AG10803 (cell line): Measurements from ENCODE around the gene ATAD3B.
"Not testable (repeated sequence)": the region's sequence is repeated elsewhere in the genome, so short reads cannot be mapped to it uniquely, and the experiment has no call there.

Experiments used
- DNase-seq: peaks from one replicate; pipeline ENCODE4 v3.0.0; 2010; ENCODE audit warnings: low read depth
- H3K4me3 ChIP-seq: 2 replicates; pipeline ENCODE4 v1.5.1; 2011; ENCODE audit warnings: mild to moderate bottlenecking, low read length, control low read depth
- TF ChIP-seq, protein P1 (sequence below): conservative IDR thresholded peaks from 2 replicates; pipeline ENCODE4 v1.5.1; 2011; ENCODE audit warnings: mild to moderate bottlenecking, low read length, control low read depth, inconsistent platforms

Gene ATAD3B

DNA sequence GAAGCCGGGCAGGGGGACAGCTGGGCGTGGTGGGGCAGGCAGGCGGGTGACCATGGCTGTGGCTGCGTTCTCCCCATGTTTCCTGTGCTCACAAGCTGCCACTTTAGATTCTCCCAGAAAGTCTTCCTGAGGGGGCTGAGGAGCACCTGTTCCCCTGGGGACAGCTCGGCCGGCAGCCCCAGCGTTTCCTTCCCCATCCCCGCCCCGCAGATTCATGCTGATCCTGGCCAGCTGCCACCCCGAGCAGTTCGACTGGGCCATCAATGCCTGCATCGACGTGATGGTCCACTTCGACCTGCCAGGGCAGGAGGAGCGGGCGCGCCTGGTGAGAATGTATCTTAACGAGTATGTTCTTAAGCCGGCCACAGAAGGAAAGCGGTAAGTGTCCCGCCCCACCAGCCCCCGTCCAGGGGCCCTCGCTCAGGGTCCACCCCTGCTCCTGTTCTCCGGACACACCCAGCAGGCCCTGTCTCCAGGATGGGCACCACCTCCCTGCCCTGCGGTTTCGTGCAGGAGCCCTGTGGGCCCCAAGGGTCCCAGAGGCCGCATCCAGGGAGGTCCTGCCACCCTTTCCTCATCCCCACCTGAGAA, 10.9 kb upstream of the ATAD3B start:
- no peak for DNase-seq
- no peak overlapping the region for H3K4me3 ChIP-seq
- TF ChIP-seq, protein P1, sequence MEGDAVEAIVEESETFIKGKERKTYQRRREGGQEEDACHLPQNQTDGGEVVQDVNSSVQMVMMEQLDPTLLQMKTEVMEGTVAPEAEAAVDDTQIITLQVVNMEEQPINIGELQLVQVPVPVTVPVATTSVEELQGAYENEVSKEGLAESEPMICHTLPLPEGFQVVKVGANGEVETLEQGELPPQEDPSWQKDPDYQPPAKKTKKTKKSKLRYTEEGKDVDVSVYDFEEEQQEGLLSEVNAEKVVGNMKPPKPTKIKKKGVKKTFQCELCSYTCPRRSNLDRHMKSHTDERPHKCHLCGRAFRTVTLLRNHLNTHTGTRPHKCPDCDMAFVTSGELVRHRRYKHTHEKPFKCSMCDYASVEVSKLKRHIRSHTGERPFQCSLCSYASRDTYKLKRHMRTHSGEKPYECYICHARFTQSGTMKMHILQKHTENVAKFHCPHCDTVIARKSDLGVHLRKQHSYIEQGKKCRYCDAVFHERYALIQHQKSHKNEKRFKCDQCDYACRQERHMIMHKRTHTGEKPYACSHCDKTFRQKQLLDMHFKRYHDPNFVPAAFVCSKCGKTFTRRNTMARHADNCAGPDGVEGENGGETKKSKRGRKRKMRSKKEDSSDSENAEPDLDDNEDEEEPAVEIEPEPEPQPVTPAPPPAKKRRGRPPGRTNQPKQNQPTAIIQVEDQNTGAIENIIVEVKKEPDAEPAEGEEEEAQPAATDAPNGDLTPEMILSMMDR: no peak

DNA sequence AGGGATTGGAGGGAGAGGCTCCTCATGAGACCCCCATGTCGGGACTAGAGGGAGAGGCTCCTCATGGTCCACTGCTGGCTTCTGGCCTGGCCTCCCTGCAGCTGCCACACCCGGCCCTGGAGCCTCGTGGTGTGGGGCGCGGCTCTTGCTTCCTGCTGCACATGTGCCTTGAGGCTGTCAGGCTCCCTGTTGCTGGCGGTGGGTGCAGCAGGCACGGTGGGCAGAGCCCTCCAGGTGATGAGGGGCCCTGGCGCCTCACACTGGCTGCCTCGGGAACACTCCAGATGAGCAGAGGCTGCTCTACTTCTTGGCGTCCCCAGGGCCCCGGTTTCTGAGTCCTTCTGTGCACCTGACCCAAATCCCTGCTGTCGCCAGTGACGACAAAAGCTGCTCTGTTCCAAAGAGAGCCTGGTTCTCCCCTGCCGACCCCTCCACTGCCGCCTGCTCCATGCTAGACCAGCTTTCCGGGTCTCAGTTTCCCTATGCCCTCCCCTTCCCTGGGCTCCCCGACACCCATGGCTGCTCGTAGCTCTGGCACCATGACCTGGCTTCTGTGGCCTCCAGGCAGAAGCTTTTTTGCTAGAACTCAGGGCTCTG, 9.7 kb upstream of the ATAD3B start:
- no peak for DNase-seq
- TF ChIP-seq, protein P1: no peak
- H3K4me3 ChIP-seq: no peak overlapping the region

DNA sequence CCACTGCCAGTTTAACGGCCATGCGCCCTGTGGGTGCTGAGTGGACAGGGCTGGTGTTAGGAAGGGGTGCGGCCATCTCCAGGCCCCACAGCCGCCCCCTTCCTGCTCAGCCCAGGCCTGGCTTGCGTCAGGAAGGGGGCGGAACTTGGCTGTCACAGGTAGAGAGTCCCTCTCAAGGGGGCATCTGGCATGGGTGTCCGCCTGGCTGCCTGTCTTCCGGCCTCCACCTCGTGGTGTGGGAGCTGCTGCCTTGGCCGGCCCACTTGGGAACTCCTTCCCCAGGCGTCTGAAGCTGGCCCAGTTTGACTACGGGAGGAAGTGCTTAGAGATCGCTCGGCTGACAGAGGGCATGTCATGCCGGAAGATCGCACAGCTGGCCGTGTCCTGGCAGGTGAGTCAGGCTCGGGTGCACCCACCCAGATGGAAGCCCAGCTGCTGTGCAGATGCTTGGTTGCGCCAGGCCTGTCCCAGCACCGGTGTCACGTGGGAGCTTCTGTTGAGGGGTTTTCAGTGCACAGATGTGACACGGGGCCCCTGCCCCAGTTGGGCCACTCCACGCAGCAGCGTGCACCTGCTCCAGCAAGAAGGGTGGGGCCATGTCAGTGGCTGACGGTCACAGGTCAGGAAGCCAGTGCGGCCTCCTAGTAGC, 9.1 kb upstream of the ATAD3B start:
- peak; percentile 64 for DNase-seq
- TF ChIP-seq, protein P1: no peak
- H3K4me3 ChIP-seq: no peak overlapping the region

DNA sequence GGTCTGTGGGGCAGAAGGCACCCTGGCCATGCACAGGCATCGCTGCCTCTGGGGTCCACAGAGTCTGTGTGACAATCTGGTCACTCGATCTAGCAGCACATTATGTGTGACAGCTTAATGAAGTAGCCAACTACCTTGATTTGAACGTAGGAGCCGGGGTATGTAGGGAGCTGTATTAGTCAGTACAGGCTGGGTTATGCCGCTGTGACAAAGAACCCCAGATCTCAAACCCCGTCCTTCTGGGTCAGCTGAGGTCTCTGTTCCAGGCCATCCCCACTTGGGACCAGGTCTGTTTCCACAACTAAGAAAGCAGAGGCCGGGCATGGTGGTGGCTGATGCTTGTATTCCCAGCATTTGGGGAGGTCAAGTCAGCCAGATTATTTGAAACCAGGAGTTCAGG, 8.3 kb upstream of the ATAD3B start:
- no peak for DNase-seq
- no peak overlapping the region for H3K4me3 ChIP-seq
- TF ChIP-seq, protein P1: no peak

DNA sequence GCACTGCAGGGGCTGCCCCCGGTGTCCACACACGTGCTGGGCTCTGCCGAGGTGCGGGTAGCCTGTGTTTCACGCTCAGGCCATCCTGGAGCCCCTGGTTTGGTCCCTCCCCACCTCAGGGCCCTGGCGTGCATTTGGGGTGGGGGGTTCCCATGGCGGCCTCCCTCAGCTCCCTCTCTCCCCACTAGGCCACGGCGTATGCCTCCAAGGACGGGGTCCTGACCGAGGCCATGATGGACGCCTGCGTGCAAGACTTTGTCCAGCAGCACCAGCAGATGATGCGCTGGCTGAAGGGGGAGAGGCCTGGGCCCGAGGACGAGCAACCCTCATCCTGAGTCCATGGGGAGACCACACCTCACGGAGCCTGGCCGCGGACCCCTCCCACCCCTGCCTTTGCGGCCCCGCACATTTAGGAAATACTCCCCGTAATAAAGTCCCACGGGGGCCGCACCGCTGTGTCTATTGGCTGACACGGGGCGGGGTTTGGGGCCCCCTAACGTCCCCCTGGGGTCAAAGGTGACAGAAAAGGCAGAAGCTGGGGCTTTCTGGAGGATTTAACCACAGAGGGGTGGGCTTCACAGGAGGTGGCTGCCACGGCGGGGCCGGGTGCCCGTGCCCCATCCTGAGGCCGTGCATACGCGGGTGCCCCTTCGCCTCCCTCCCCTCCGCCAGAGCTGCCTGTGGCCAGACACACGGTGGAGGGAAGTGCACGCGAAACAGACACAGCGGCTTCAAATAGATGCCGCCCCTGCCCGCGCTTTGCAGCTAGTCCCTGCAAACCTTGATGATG, 3.2 kb upstream of the ATAD3B start:
- not testable (repeated sequence) for DNase-seq, H3K4me3 ChIP-seq

DNA sequence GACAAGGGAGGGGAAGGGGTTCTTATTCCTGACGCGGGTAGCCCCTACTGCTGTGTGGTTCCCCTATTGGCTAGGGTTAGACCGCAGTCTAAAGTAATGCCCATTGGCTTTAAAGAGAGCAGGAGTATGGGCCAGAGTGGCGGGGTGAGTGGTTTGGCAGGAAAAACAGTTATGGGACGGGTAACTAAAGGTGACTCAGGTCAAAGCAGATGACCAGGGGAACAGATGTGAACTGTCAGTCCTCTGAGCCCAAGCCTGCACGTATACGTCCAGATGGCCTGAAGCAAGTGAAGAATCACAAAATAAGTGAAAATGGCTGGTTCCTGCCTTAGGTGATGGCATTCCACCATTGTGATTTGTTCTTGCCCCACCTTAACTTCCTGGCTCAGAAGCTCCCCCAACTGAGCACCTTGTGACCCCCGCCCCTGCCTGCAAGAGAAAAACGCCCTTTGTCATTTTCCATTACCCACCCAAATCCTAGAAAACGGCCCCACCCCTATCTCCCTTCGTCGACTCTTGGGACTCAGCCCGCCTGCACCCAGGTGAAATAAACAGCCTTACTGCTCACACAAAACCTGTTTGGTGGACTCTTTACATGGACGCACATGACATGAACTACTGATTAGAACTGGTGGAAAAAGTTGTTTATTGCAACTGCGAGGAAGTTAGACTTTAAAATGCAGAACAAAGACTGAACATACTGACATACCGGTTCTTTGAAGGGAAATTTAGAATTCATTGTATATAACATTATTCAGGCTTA, 758 bp upstream of the ATAD3B start:
- TF ChIP-seq, protein P1: no peak
- peak overlapping the region; percentile 65 for H3K4me3 ChIP-seq
- no peak for DNase-seq

DNA sequence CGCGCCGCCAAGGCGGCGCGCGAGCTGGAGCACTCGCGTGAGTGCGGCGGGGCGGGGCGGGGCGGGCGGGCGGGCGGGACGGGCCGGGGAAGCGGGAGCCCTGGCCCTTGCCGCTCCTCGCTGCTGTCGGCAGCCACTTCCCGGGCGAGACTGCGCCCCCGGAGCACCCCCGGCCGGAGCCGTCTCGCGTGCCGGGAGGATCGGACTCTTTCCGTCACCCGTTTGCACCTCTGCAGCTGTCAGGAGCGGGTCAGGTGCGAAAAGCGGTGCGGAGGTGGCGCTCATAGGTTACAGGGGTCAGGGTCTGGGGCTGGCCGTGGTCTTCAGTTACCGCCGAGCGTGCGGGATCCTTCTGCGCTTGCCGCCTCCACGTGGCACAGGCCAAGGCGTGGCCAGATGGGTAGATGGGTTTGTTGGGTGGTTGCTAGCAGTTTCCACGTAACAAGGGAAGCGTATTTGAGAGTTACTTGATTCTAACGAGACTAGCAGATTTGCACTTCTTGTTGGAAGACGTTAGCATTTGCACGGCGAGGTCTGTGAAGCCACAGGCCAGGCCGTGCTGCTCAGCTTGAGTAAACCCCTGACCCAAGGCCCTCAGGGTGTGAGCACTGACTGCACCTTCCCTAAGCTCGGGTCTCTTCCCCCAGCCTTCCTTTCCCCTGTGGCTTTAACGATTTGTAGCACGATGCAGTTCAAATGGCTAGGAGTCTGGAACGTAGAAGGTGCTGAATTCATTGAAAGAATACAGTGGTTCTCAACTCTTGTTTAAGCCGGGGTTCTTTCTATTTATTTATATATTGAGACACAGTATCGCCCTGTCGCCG, 700 bp downstream of the ATAD3B start:
- H3K4me3 ChIP-seq: peak overlapping the region; percentile 61
- DNase-seq: not testable (repeated sequence)

DNA sequence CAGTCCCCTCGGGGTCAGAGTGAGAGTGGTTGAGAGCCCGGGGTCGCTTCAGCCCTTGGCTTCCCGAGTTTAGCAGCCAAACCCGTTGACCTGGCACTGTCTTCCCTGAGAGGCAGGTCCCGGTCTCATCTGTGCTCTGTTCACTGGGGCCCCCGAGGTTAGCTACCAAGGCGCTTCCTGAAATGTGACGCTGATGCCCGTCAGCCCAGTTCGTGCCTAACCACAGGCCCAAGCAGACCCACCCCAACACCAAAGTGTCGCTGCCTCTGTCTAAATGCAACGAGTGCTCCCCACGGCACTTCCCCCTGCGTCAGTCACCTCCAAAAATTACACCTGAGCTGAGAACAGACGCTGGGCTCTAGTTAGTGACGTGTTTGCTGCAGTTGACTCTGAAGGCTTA, 4.4 kb downstream of the ATAD3B start:
- not testable (repeated sequence) for DNase-seq, H3K4me3 ChIP-seq
